CD14-positive monocyte (primary cell): ENCODE results near the gene DDX20. TPM values are rescaled to one million over a fixed set of nuclear protein-coding genes. Genes with fewer than 3 reads are reported as not detected.
"Not testable (repeated sequence)": the region's sequence is repeated elsewhere in the genome, so short reads cannot be mapped to it uniquely, and the experiment has no call there.

Source experiments
- DNase-seq, 3 donors: peaks; one replicate each; pipeline ENCODE4 v3.0.0-alpha.2; 2011 to 2022
- H2AFZ ChIP-seq: 2 replicates; pipeline ENCODE4 v1.6.0; 2012; ENCODE audit warnings: mild to moderate bottlenecking, low read depth, low read length, inconsistent platforms; ENCODE audit not compliant: insufficient read depth, poor library complexity, severe bottlenecking
- H3K27ac ChIP-seq, 2 donors: 1 replicate in 1 of 2; 2 replicates in 1 of 2; pipeline ENCODE4 v1.5.1; 2012 to 2013; ENCODE audit warnings: low read length in 2 of 2, control low read depth in 1 of 2, inconsistent platforms in 1 of 2, low read depth in 1 of 2, mild to moderate bottlenecking in 1 of 2
- H3K27me3 ChIP-seq, 2 donors: one replicate each; pipeline versions ENCODE4 v1.6.0 to v1.6.1; 2011 to 2013; ENCODE audit warnings: low read length in 2 of 2; ENCODE audit not compliant: control insufficient read depth in 2 of 2, insufficient read depth in 2 of 2
- H3K36me3 ChIP-seq, 2 donors: replicated peaks in 1 of 2; 1 replicate in 1 of 2; 2 replicates in 1 of 2; pipeline versions ENCODE4 v1.5.1 to v1.6.1; 2012 to 2013; ENCODE audit warnings: low read length in 2 of 2, control low read depth in 1 of 2, inconsistent platforms in 1 of 2, mild to moderate bottlenecking in 1 of 2; ENCODE audit not compliant: insufficient read depth in 2 of 2, control insufficient read depth in 1 of 2
- H3K4me1 ChIP-seq, 2 donors: 1 replicate in 1 of 2; 2 replicates in 1 of 2; pipeline versions ENCODE4 v1.5.1 to v1.6.1; 2012 to 2013; ENCODE audit warnings: low read length in 2 of 2, control low read depth in 1 of 2, inconsistent platforms in 1 of 2, mild to moderate bottlenecking in 1 of 2, moderate library complexity in 1 of 2; ENCODE audit not compliant: insufficient read depth in 2 of 2, control insufficient read depth in 1 of 2
- H3K4me2 ChIP-seq: replicated peaks from 2 replicates; pipeline ENCODE3; 2012; ENCODE audit warnings: low read length, moderate library complexity, mild to moderate bottlenecking; ENCODE audit not compliant: poor library complexity, severe bottlenecking; ENCODE audit errors: extremely low read depth
- H3K4me3 ChIP-seq, 3 experiments: fragments of 200-600 bp in 1 of 3; sonication (generic) in 1 of 3; replicated peaks in 1 of 3; 1 replicate in 2 of 3; 2 replicates in 1 of 3; pipeline ENCODE4 v1.5.1; 2011 to 2013; ENCODE audit warnings: low read length in 3 of 3, mild to moderate bottlenecking in 3 of 3, control low read depth in 2 of 3, low read depth in 2 of 3, inconsistent platforms in 1 of 3, moderate library complexity in 1 of 3
- H3K79me2 ChIP-seq: 2 replicates; pipeline ENCODE4 v1.6.0; 2012; ENCODE audit warnings: mild to moderate bottlenecking, control low read depth, inconsistent platforms, low read length, moderate library complexity; ENCODE audit not compliant: insufficient read depth
- H3K9ac ChIP-seq: 2 replicates; pipeline ENCODE4 v1.6.0; 2017; ENCODE audit warnings: low read length, mild to moderate bottlenecking; ENCODE audit not compliant: insufficient read depth, poor library complexity, severe bottlenecking
- H3K9me3 ChIP-seq, 2 donors: replicated peaks in 1 of 2; 1 replicate in 1 of 2; 2 replicates in 1 of 2; pipeline versions ENCODE4 v1.5.1 to v1.6.1; 2012 to 2013; ENCODE audit warnings: low read length in 2 of 2, control low read depth in 1 of 2; ENCODE audit not compliant: control insufficient read depth in 1 of 2, insufficient read depth in 1 of 2
- H4K20me1 ChIP-seq: 2 replicates; pipeline ENCODE4 v1.6.0; 2012; ENCODE audit warnings: mild to moderate bottlenecking, low read length, control low read depth, moderate library complexity; ENCODE audit not compliant: insufficient read depth
- H3K27ac Mint-ChIP-seq, 7 donors: one replicate each; pipeline ENCODE4 v1.8.0; 2020; ENCODE audit warnings: mild to moderate bottlenecking in 7 of 7, mixed read lengths in 7 of 7, moderate library complexity in 6 of 7, inconsistent platforms in 2 of 7
- H3K27me3 Mint-ChIP-seq, 3 donors: one replicate each; pipeline ENCODE4 v1.8.0; 2021 to 2022; ENCODE audit warnings: low read depth in 3 of 3, mild to moderate bottlenecking in 3 of 3, mixed read lengths in 3 of 3, moderate library complexity in 3 of 3, inconsistent platforms in 1 of 3
- H3K36me3 Mint-ChIP-seq, 2 donors: one replicate each; pipeline ENCODE4 v1.8.0; 2020; ENCODE audit warnings: mixed read lengths in 2 of 2, inconsistent platforms in 1 of 2, mild to moderate bottlenecking in 1 of 2
- H3K4me1 Mint-ChIP-seq: one replicate; pipeline ENCODE4 v1.8.0; 2020; ENCODE audit warnings: mild to moderate bottlenecking, mixed read lengths
- H3K4me3 Mint-ChIP-seq, 2 donors: one replicate each; pipeline ENCODE4 v1.8.0; 2020; ENCODE audit warnings: mild to moderate bottlenecking in 2 of 2, mixed read lengths in 2 of 2, moderate library complexity in 1 of 2
- H3K9me3 Mint-ChIP-seq, 7 donors: one replicate each; pipeline ENCODE4 v1.8.0; 2020 to 2022; ENCODE audit warnings: mixed read lengths in 7 of 7, mild to moderate bottlenecking in 6 of 7, moderate library complexity in 6 of 7, inconsistent platforms in 2 of 7
- CTCF ChIP-seq: fragments of 200-600 bp; IDR thresholded peaks from one replicate; pipeline ENCODE4 v1.8.0; 2022; ENCODE audit warnings: antibody characterized with exemption, mild to moderate bottlenecking
- WGBS: methylation state at CpG from one replicate; pipeline ENCODE4 v1.1.5; 2013; ENCODE audit warnings: missing lambda C conversion rate; ENCODE audit not compliant: insufficient coverage; 5-methylcytosine and 5-hydroxymethylcytosine counted together
- intact Hi-C, 2 donors: fragments of 100-400 bp; cut with micrococcal nuclease; formaldehyde crosslinking; loops; one replicate each; pipeline versions ENCODE4 v1.15.0 to v1.15.1; 2023
- polyA plus RNA-seq, 3 donors: library from polyadenylated mRNA; depleted of rRNA in 1 of 3; unstranded in 2 of 3; stranded (reverse) in 1 of 3; fragments of 300-500 nt in 2 of 3; fragments of >200 nt in 1 of 3; fragmentation: Illumina TruSeq in 2 of 3; gene quantifications; 1 replicate in 2 of 3; 2 replicates in 1 of 3; pipeline ENCODE4 v1.2.3, GENCODE V29; 2012 to 2021

The DDX20 gene
- polyA plus RNA-seq, 3 donors = 3.1 to 4.1 (median 4.0) TPM

GRCh38 chr1:111739925-111740765, 15.6 kb upstream of the DDX20 start:
- Histone ChIP-seq H3K9ac (peak overlapping the region; percentile 33), H3K4me3 (peak overlapping the region; percentile 46 to 79 (median 63)), H4K20me1 (no peaks in the 10 kb centered on the region), H3K36me3 (no peaks in the 10 kb centered on the region), H3K79me2 (no peaks in the 10 kb centered on the region), H3K9me3 (peaks cover 0 to 4% of the 10 kb centered on the region in 2 donors), H3K27me3 (peaks cover 22 to 54% of the 10 kb centered on the region in 2 donors), H3K4me2 (peak overlapping the region; percentile 79), H3K27ac (peak overlapping the region in 1 of 2 donors; percentile 81), H3K4me1 (peaks cover 50 to 54% of the 10 kb centered on the region in 2 donors), H2AFZ (peak overlapping the region; percentile 83)
- 1% methylated on average over 57 of the region's 63 CpGs for WGBS
- no peak for TF ChIP-seq CTCF
- Mint-ChIP-seq H3K4me3 (peak overlapping the region; percentile 89 to 98), H3K27ac (peak overlapping the region; percentile 57 to 95 (median 89)), H3K4me1 (peaks cover 31% of the 10 kb centered on the region), H3K9me3 (peaks cover 0 to 17% (median 6%) of the 10 kb centered on the region in 7 donors), H3K27me3 (peaks cover 51 to 70% (median 54%) of the 10 kb centered on the region in 3 donors), H3K36me3 (peaks cover 7 to 21% of the 10 kb centered on the region in 2 donors)
- intact Hi-C loops = loop anchor here (10.0 kb wide), 5 partner anchors 125 to 775 kb away; partner anchors contain the start of genes ADORA3 (in 1 of the 2), DENND2D (in 1 of the 2), LRIF1 (in 1 of the 2) and RAP1A (in 1 of the 2)
- peak in 1 of 3 donors; percentile 21 for DNase-seq

GRCh38 chr1:111742292-111742691, 13.4 kb upstream of the DDX20 start:
- not testable (repeated sequence) for H3K4me2 ChIP-seq, DNase-seq, H3K9ac ChIP-seq, H3K4me3 ChIP-seq, H2AFZ ChIP-seq, H3K79me2 ChIP-seq, H4K20me1 ChIP-seq, H3K27ac ChIP-seq, H3K36me3 ChIP-seq, H3K9me3 ChIP-seq
- Mint-ChIP-seq H3K9me3 (peaks cover 0 to 17% (median 6%) of the 10 kb centered on the region in 7 donors), H3K36me3 (peaks cover 7 to 16% of the 10 kb centered on the region in 2 donors), H3K4me1 (peaks cover 27% of the 10 kb centered on the region), H3K4me3 (peak overlapping the region in 1 of 2 donors; percentile 92), H3K27me3 (peaks cover 48 to 63% (median 50%) of the 10 kb centered on the region in 3 donors), H3K27ac (peak overlapping the region in 1 of 7 donors; percentile 63)
- 100% methylated on average over 4 of the region's 14 CpGs for WGBS
- Histone ChIP-seq H3K4me1 (peaks cover 30 to 34% of the 10 kb centered on the region in 2 donors), H3K27me3 (peaks cover 22 to 49% of the 10 kb centered on the region in 2 donors)
- intact Hi-C loops = loop anchor here in 1 of 2 donors (10.0 kb wide), 1 partner anchor 257 kb away; no protein-coding TSS in a partner anchor
